Right lobe of liver (tissue), 4 donors: ENCODE measurements around the gene HPGD.

Experiments
- POLR2A ChIP-seq: fragments of 450-650 bp; IDR thresholded peaks from one replicate; pipeline ENCODE4 v1.6.1; 2017; ENCODE audit warnings: antibody characterized with exemption, mild to moderate bottlenecking
- TF ChIP-seq, protein P1 (sequence below), 4 donors: fragments of 200-600 bp in 3 of 4; fragments of 450-650 bp in 1 of 4; IDR thresholded peaks; one replicate each; pipeline versions ENCODE4 v1.5.1 to v1.8.0; 2016 to 2022; ENCODE audit warnings: antibody characterized with exemption in 4 of 4, mild to moderate bottlenecking in 2 of 4
- donor health status: DM: no; HTN: no; CAD: no.
- donor health status: DM: no; HTN: no; CAD: no.
- donor health status: DM: no; HTN: yes; CAD: no.

GRCh38 chr4:174444390-174444789, 77.9 kb downstream of the HPGD start:
- TF ChIP-seq, protein P1, sequence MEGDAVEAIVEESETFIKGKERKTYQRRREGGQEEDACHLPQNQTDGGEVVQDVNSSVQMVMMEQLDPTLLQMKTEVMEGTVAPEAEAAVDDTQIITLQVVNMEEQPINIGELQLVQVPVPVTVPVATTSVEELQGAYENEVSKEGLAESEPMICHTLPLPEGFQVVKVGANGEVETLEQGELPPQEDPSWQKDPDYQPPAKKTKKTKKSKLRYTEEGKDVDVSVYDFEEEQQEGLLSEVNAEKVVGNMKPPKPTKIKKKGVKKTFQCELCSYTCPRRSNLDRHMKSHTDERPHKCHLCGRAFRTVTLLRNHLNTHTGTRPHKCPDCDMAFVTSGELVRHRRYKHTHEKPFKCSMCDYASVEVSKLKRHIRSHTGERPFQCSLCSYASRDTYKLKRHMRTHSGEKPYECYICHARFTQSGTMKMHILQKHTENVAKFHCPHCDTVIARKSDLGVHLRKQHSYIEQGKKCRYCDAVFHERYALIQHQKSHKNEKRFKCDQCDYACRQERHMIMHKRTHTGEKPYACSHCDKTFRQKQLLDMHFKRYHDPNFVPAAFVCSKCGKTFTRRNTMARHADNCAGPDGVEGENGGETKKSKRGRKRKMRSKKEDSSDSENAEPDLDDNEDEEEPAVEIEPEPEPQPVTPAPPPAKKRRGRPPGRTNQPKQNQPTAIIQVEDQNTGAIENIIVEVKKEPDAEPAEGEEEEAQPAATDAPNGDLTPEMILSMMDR (IDR thresholded peaks at IDR 0.05), result no peak
- no peak for TF ChIP-seq POLR2A
